Breast epithelium (tissue), 3 donors: ENCODE results near the gene OLFML3.

ENCODE experiments used
- POLR2A ChIP-seq: fragments of 450-650 bp; IDR thresholded peaks from one replicate; pipeline ENCODE4 v1.6.1; 2016; ENCODE audit warnings: antibody characterized with exemption, mild to moderate bottlenecking, moderate library complexity
- TF ChIP-seq, protein P1 (sequence below), 3 donors: fragments of 450-650 bp; IDR thresholded peaks; one replicate each; pipeline ENCODE4 v1.5.1; 2016 to 2017; ENCODE audit warnings: antibody characterized with exemption in 3 of 3, mild to moderate bottlenecking in 3 of 3, moderate library complexity in 3 of 3

DNA sequence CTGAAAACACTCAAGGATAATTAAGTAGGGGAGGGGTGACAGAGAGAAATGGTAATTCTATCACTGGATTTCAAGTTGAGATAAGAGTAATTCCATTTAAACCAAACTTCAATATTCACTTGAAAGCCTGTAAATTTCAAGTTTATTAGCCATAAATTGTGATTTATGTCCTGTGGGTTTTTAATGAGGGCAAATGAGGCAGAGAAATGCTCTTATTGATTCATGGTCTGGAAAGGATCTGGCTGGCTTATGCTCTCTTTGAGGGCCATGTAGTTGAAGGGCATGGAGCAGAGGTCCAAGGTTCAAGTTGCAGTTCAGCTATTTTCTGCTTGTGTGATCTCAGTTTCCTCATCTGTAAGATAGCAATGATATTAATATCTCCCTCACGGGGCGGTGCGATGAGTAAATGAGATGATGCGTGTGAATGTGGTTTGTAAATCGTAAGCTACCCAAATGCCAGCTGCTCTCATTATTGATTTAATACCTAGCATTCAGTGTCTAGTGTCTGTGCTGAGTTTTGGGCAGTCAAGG, 12.3 kb downstream of the OLFML3 start:
- TF ChIP-seq, protein P1, sequence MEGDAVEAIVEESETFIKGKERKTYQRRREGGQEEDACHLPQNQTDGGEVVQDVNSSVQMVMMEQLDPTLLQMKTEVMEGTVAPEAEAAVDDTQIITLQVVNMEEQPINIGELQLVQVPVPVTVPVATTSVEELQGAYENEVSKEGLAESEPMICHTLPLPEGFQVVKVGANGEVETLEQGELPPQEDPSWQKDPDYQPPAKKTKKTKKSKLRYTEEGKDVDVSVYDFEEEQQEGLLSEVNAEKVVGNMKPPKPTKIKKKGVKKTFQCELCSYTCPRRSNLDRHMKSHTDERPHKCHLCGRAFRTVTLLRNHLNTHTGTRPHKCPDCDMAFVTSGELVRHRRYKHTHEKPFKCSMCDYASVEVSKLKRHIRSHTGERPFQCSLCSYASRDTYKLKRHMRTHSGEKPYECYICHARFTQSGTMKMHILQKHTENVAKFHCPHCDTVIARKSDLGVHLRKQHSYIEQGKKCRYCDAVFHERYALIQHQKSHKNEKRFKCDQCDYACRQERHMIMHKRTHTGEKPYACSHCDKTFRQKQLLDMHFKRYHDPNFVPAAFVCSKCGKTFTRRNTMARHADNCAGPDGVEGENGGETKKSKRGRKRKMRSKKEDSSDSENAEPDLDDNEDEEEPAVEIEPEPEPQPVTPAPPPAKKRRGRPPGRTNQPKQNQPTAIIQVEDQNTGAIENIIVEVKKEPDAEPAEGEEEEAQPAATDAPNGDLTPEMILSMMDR (IDR thresholded peaks at IDR 0.05) = no peak
- TF ChIP-seq POLR2A = no peak
